HCT116 (cell line): ENCODE results near the gene HARS1. TPM values are rescaled to one million over a fixed set of nuclear protein-coding genes. Genes with fewer than 3 reads are reported as not detected.

Source experiments
- ATAC-seq: fragments of 200-7000 bp; cut with Tn5 transposase; 2 replicates; pipeline ENCODE4 v1.9.1; 2020; ENCODE audit warnings: mild to moderate bottlenecking, moderate library complexity
- BruUV-seq: library from RNA; stranded (reverse); fragments of 400-500 nt; replicated peaks from 2 replicates; lab custom pipeline; 2021; lab: Mats Ljungman, UMichigan
- CTCF ChIA-PET: fragments of 300-600 bp; sonication (Branson Sonifier 250); formaldehyde crosslinking; loops from one replicate; lab custom pipeline; 2021; ENCODE audit warnings: antibody characterized with exemption; lab: Charles Lee
- POLR2A ChIA-PET: fragments of 300-600, 350-600 bp; sonication (Branson Sonifier 250); formaldehyde crosslinking; loops from one replicate; lab custom pipeline; 2021; ENCODE audit warnings: antibody characterized with exemption; lab: Charles Lee
- RAD21 ChIA-PET, 2 experiments: fragments of 300-600 bp; sonication (Branson Sonifier 250); formaldehyde crosslinking; loops; one replicate each; lab custom pipeline; 2023; ENCODE audit warnings: low total read pairs in 2 of 2; ENCODE audit not compliant: uncharacterized antibody in 2 of 2, unreplicated experiment in 2 of 2, low non-redundant PET in 1 of 2; lab: Charles Lee
- DNase-seq: peaks from one replicate; pipeline ENCODE4 v3.0.0-alpha.2; 2010; ENCODE audit warnings: low read depth, low spot score
- H2AFZ ChIP-seq: fragments of 200-600 bp; shearing (Covaris generic), sonication (generic); 2 replicates; pipeline ENCODE4 v1.6.1; 2017; ENCODE audit warnings: low read depth, mixed run types, mixed read lengths, antibody characterized with exemption, low read length; ENCODE audit not compliant: poor library complexity, severe bottlenecking
- H3K27ac ChIP-seq: 2 replicates; pipeline ENCODE4 v1.5.1; 2012; ENCODE audit warnings: low read depth, low read length
- H3K27me3 ChIP-seq: fragments of 200-600 bp; sonication (generic); 2 replicates; pipeline ENCODE4 v1.6.1; 2016; ENCODE audit warnings: mixed run types, low read length, mixed read lengths; ENCODE audit not compliant: insufficient read depth
- H3K36me3 ChIP-seq, 2 experiments: fragments of 200-500 bp in 1 of 2; fragments of 200-600 bp in 1 of 2; sonication (Bioruptor generic) in 1 of 2; sonication (generic) in 1 of 2; 2 replicates each; pipeline versions ENCODE4 v1.5.1 to v1.6.1; 2014 to 2016; ENCODE audit warnings: low read length in 2 of 2, inconsistent platforms in 1 of 2, mixed read lengths in 1 of 2, mixed run types in 1 of 2; ENCODE audit not compliant: insufficient read depth in 2 of 2, control insufficient read depth in 1 of 2
- H3K4me1 ChIP-seq, 2 experiments: fragments of 200-600 bp in 1 of 2; sonication (generic) in 1 of 2; 2 replicates each; pipeline versions ENCODE4 v1.5.1 to v1.6.1; 2012 to 2017; ENCODE audit warnings: low read length in 2 of 2, inconsistent platforms in 1 of 2, mild to moderate bottlenecking in 1 of 2, mixed read lengths in 1 of 2, mixed run types in 1 of 2, moderate library complexity in 1 of 2; ENCODE audit not compliant: insufficient read depth in 2 of 2, control insufficient read depth in 1 of 2
- H3K4me2 ChIP-seq: fragments of 200-600 bp; sonication (generic); 2 replicates; pipeline ENCODE4 v1.6.1; 2017; ENCODE audit warnings: mixed run types, low read length, mixed read lengths
- H3K4me3 ChIP-seq, 2 experiments: fragments of 200-600 bp in 1 of 2; sonication (generic) in 1 of 2; replicated peaks in 1 of 2; 2 replicates each; pipeline ENCODE4 v1.5.1; 2011 to 2016; ENCODE audit warnings: low read length in 2 of 2, control low read depth in 1 of 2, low read depth in 1 of 2, mild to moderate bottlenecking in 1 of 2, mixed read lengths in 1 of 2, mixed run types in 1 of 2
- H3K79me2 ChIP-seq: fragments of 200-600 bp; sonication (generic); 2 replicates; pipeline ENCODE4 v1.6.1; 2017; ENCODE audit warnings: mild to moderate bottlenecking, mixed run types, low read length, moderate library complexity, mixed read lengths; ENCODE audit not compliant: insufficient read depth
- H3K9ac ChIP-seq: fragments of 200-600 bp; sonication (generic); 2 replicates; pipeline ENCODE4 v1.6.1; 2016; ENCODE audit warnings: low read length, mixed read lengths
- H3K9me2 ChIP-seq: fragments of 200-600 bp; sonication (generic), shearing (Covaris generic); 2 replicates; pipeline ENCODE4 v1.6.1; 2017; ENCODE audit warnings: mixed run types, mild to moderate bottlenecking, moderate library complexity; ENCODE audit not compliant: insufficient read depth
- H3K9me3 ChIP-seq, 2 experiments: fragments of 200-500 bp in 1 of 2; fragments of 200-600 bp in 1 of 2; sonication (Bioruptor generic) in 1 of 2; sonication (generic) in 1 of 2; 2 replicates each; pipeline ENCODE4 v1.6.1; 2014 to 2017; ENCODE audit warnings: low read length in 2 of 2, mixed read lengths in 2 of 2, inconsistent platforms in 1 of 2, low read depth in 1 of 2, mild to moderate bottlenecking in 1 of 2, mixed run types in 1 of 2, moderate library complexity in 1 of 2; ENCODE audit not compliant: control insufficient read depth in 1 of 2, insufficient read depth in 1 of 2
- H4K20me1 ChIP-seq: fragments of 200-600 bp; sonication (generic), shearing (Covaris generic); 2 replicates; pipeline ENCODE4 v1.6.1; 2017; ENCODE audit warnings: mixed run types, mild to moderate bottlenecking, moderate library complexity; ENCODE audit not compliant: insufficient read depth
- CBX3 ChIP-seq: IDR thresholded peaks from 2 replicates; pipeline ENCODE4 v1.6.1; 2012; ENCODE audit warnings: low read depth
- EGR1 ChIP-seq: IDR thresholded peaks from 2 replicates; pipeline ENCODE4 v1.6.1; 2012; ENCODE audit warnings: low read depth
- ELF1 ChIP-seq: IDR thresholded peaks from 2 replicates; pipeline ENCODE4 v1.6.1; 2012; ENCODE audit warnings: low read depth, borderline replicate concordance
- EZH2phosphoT487 ChIP-seq: fragments of 200-600 bp; IDR thresholded peaks from 2 replicates; pipeline ENCODE4 v1.6.1; 2018; ENCODE audit warnings: antibody characterized with exemption, borderline replicate concordance
- FOSL1 ChIP-seq: IDR thresholded peaks from 2 replicates; pipeline ENCODE4 v1.6.1; 2012; ENCODE audit warnings: low read depth
- JUND ChIP-seq: IDR thresholded peaks from 2 replicates; pipeline ENCODE4 v1.6.1; 2012
- SIN3A ChIP-seq: IDR thresholded peaks from 2 replicates; pipeline ENCODE4 v1.6.1; 2012; ENCODE audit warnings: low read depth
- SP1 ChIP-seq: IDR thresholded peaks from 2 replicates; pipeline ENCODE4 v1.6.1; 2012; ENCODE audit warnings: low read depth
- TCF7L2 ChIP-seq: IDR thresholded peaks from 2 replicates; pipeline ENCODE4 v1.7.0; 2011; ENCODE audit warnings: borderline replicate concordance, inconsistent platforms; ENCODE audit not compliant: insufficient read depth, insufficient read length; ENCODE audit errors: extremely low read depth
- YY1 ChIP-seq: IDR thresholded peaks from 2 replicates; pipeline ENCODE4 v1.6.1; 2011; ENCODE audit warnings: low read length, low read depth, moderate library complexity, mild to moderate bottlenecking; ENCODE audit not compliant: insufficient replicate concordance; ENCODE audit errors: extremely low read depth
- ZFX ChIP-seq: fragments of 450-650 bp; IDR thresholded peaks from 2 replicates; pipeline ENCODE4 v1.6.1; 2017
- ZNF274 ChIP-seq: fragments of 200-500 bp; sonication (Bioruptor generic); IDR thresholded peaks from 2 replicates; pipeline ENCODE4 v1.6.1; 2014; ENCODE audit warnings: mild to moderate bottlenecking, low read depth, low read length, inconsistent platforms
- intact Hi-C: fragments of 100-400 bp; cut with micrococcal nuclease; formaldehyde crosslinking; loops from 2 replicates; pipeline ENCODE4 v1.10.0; 2022
- total RNA-seq: library from RNA; stranded (reverse); gene quantifications from one replicate; pipeline ENCODE4 v1.2.1, GENCODE V29; 2021; ENCODE audit not compliant: unreplicated experiment
- TF ChIP-seq, protein P1 (sequence below): IDR thresholded peaks from 2 replicates; pipeline ENCODE4 v1.6.1; 2011; ENCODE audit warnings: mild to moderate bottlenecking, low read length, moderate library complexity; ENCODE audit not compliant: insufficient replicate concordance; ENCODE audit errors: extremely low read depth
- TF ChIP-seq, protein P2 (sequence below): IDR thresholded peaks from 2 replicates; pipeline ENCODE4 v1.6.1; 2012; ENCODE audit warnings: low read depth
- TF ChIP-seq, protein P3 (sequence below): IDR thresholded peaks from 2 replicates; pipeline ENCODE4 v1.6.1; 2012

HARS1 gene
- total RNA-seq, 1 experiment from 2014 or later = 91.1 TPM

GRCh38 chr5:140633501-140633900 is 57.7 kb downstream of the HARS1 start:
- Histone ChIP-seq H3K4me1 (peaks cover 0 to 9% of the 10 kb centered on the region in 2 experiments; a peak in 2 of 4 replicates), H3K36me3 (no peaks in the 10 kb centered on the region), H3K9me2 (no peaks in the 10 kb centered on the region), H3K9ac (no peak overlapping the region), H3K27me3 (no peaks in the 10 kb centered on the region), H3K27ac (no peak overlapping the region), H3K4me2 (no peak overlapping the region), H3K9me3 (no peaks in the 10 kb centered on the region), H4K20me1 (no peaks in the 10 kb centered on the region), H3K79me2 (no peaks in the 10 kb centered on the region), H3K4me3 (no peak overlapping the region), H2AFZ (no peak overlapping the region)
- ATAC-seq (no peak), DNase-seq (no peak)
- CTCF ChIA-PET = no interaction called here
- TF ChIP-seq ZFX = no peak
- no peak for TF ChIP-seq FOSL1
- no peak for TF ChIP-seq JUND
- TF ChIP-seq CBX3 = no peak
- TF ChIP-seq, protein P1, sequence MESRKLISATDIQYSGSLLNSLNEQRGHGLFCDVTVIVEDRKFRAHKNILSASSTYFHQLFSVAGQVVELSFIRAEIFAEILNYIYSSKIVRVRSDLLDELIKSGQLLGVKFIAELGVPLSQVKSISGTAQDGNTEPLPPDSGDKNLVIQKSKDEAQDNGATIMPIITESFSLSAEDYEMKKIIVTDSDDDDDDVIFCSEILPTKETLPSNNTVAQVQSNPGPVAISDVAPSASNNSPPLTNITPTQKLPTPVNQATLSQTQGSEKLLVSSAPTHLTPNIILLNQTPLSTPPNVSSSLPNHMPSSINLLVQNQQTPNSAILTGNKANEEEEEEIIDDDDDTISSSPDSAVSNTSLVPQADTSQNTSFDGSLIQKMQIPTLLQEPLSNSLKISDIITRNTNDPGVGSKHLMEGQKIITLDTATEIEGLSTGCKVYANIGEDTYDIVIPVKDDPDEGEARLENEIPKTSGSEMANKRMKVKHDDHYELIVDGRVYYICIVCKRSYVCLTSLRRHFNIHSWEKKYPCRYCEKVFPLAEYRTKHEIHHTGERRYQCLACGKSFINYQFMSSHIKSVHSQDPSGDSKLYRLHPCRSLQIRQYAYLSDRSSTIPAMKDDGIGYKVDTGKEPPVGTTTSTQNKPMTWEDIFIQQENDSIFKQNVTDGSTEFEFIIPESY = no peak
- TF ChIP-seq TCF7L2 = no peak
- no peak for TF ChIP-seq YY1
- TF ChIP-seq ZNF274 = no peak
- TF ChIP-seq, protein P2, sequence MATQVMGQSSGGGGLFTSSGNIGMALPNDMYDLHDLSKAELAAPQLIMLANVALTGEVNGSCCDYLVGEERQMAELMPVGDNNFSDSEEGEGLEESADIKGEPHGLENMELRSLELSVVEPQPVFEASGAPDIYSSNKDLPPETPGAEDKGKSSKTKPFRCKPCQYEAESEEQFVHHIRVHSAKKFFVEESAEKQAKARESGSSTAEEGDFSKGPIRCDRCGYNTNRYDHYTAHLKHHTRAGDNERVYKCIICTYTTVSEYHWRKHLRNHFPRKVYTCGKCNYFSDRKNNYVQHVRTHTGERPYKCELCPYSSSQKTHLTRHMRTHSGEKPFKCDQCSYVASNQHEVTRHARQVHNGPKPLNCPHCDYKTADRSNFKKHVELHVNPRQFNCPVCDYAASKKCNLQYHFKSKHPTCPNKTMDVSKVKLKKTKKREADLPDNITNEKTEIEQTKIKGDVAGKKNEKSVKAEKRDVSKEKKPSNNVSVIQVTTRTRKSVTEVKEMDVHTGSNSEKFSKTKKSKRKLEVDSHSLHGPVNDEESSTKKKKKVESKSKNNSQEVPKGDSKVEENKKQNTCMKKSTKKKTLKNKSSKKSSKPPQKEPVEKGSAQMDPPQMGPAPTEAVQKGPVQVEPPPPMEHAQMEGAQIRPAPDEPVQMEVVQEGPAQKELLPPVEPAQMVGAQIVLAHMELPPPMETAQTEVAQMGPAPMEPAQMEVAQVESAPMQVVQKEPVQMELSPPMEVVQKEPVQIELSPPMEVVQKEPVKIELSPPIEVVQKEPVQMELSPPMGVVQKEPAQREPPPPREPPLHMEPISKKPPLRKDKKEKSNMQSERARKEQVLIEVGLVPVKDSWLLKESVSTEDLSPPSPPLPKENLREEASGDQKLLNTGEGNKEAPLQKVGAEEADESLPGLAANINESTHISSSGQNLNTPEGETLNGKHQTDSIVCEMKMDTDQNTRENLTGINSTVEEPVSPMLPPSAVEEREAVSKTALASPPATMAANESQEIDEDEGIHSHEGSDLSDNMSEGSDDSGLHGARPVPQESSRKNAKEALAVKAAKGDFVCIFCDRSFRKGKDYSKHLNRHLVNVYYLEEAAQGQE = no peak
- TF ChIP-seq, protein P3, sequence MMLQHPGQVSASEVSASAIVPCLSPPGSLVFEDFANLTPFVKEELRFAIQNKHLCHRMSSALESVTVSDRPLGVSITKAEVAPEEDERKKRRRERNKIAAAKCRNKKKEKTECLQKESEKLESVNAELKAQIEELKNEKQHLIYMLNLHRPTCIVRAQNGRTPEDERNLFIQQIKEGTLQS = no peak
- no peak for TF ChIP-seq SIN3A
- no peak for TF ChIP-seq EZH2phosphoT487
- no peak for TF ChIP-seq ELF1
- no peak for TF ChIP-seq EGR1
- TF ChIP-seq SP1 = no peak
- POLR2A ChIA-PET = no interaction called here
- intact Hi-C loops = no loop called here
- RAD21 ChIA-PET = no interaction called here
- no TSS peak for BruUV-seq
